GM23338 (cell line): ENCODE data around the gene USF2. TPM values are rescaled to one million over a fixed set of nuclear protein-coding genes. Genes with fewer than 3 reads are reported as not detected.

Source experiments
- ATAC-seq: fragments of 200-7000 bp; cut with Tn5 transposase; 3 replicates; pipeline ENCODE4 v1.9.1; 2020
- DNase-seq: peaks from one replicate; pipeline ENCODE4 v3.0.0-alpha.2; 2015; ENCODE audit warnings: low spot score
- H2AFZ ChIP-seq: fragments of 200-600 bp; sonication (generic); 2 replicates; pipeline ENCODE4 v1.8.0; 2016; ENCODE audit warnings: antibody characterized with exemption, mild to moderate bottlenecking, moderate library complexity
- H3F3A ChIP-seq: fragments of 200-600 bp; sonication (generic); replicated peaks from 2 replicates; pipeline ENCODE4 v1.8.0; 2017; ENCODE audit warnings: antibody characterized with exemption, mixed run types, low read depth
- H3K27ac ChIP-seq: fragments of 200-600 bp; sonication (generic); 2 replicates; pipeline ENCODE4 v1.6.1; 2016; ENCODE audit warnings: low read depth
- H3K27me3 ChIP-seq: fragments of 200-600 bp; sonication (generic); 2 replicates; pipeline ENCODE4 v1.8.0; 2016; ENCODE audit warnings: mild to moderate bottlenecking, mixed run types, moderate library complexity; ENCODE audit not compliant: insufficient read depth
- H3K36me3 ChIP-seq: fragments of 200-600 bp; sonication (generic); 2 replicates; pipeline ENCODE4 v1.8.0; 2016; ENCODE audit warnings: mild to moderate bottlenecking; ENCODE audit not compliant: insufficient read depth
- H3K4me1 ChIP-seq: fragments of 200-600 bp; sonication (generic); 2 replicates; pipeline ENCODE4 v1.8.0; 2016; ENCODE audit warnings: mild to moderate bottlenecking, moderate library complexity; ENCODE audit not compliant: insufficient read depth
- H3K4me2 ChIP-seq: fragments of 200-600 bp; sonication (generic); 2 replicates; pipeline ENCODE4 v1.7.1; 2017; ENCODE audit warnings: mixed run types
- H3K4me3 ChIP-seq: fragments of 200-600 bp; sonication (generic); 2 replicates; pipeline ENCODE4 v1.6.1; 2016; ENCODE audit warnings: mixed run types
- H3K79me2 ChIP-seq: fragments of 200-600 bp; sonication (generic); replicated peaks from 2 replicates; pipeline ENCODE4 v1.8.0; 2017; ENCODE audit warnings: mild to moderate bottlenecking; ENCODE audit not compliant: insufficient read depth
- H3K9me2 ChIP-seq: fragments of 200-600 bp; sonication (generic); 2 replicates; pipeline ENCODE4 v1.8.0; 2017; ENCODE audit not compliant: insufficient read depth
- H4K20me1 ChIP-seq: fragments of 200-600 bp; sonication (generic); replicated peaks from 2 replicates; pipeline ENCODE4 v1.8.0; 2017; ENCODE audit warnings: mild to moderate bottlenecking; ENCODE audit not compliant: insufficient read depth
- H3K27ac Mint-ChIP-seq: 2 replicates; pipeline ENCODE4 v1.8.0; 2020; ENCODE audit warnings: inconsistent platforms, mild to moderate bottlenecking, moderate library complexity, mixed read lengths
- H3K27me3 Mint-ChIP-seq: 3 replicates; pipeline ENCODE4 v1.8.0; 2022; ENCODE audit warnings: low read depth, mild to moderate bottlenecking, moderate library complexity, mixed read lengths, inconsistent platforms; ENCODE audit not compliant: insufficient read depth, poor library complexity
- H3K36me3 Mint-ChIP-seq: 3 replicates; pipeline ENCODE4 v1.8.0; 2021; ENCODE audit warnings: low read depth, mild to moderate bottlenecking, inconsistent platforms, moderate library complexity, mixed read lengths
- H3K4me1 Mint-ChIP-seq: 3 replicates; pipeline ENCODE4 v1.8.0; 2020; ENCODE audit warnings: mild to moderate bottlenecking, inconsistent platforms, mixed read lengths
- H3K4me3 Mint-ChIP-seq: 3 replicates; pipeline ENCODE4 v1.8.0; 2021; ENCODE audit warnings: moderate library complexity, mild to moderate bottlenecking, inconsistent platforms, mixed read lengths
- H3K9me3 Mint-ChIP-seq: 3 replicates; pipeline ENCODE4 v1.8.0; 2020; ENCODE audit warnings: moderate library complexity, mild to moderate bottlenecking, inconsistent platforms, mixed read lengths
- CREB1 ChIP-seq: fragments of 250-450 bp; sonication (Bioruptor Pico); IDR thresholded peaks from 2 replicates; pipeline ENCODE4 v1.5.0; 2020; ENCODE audit warnings: low read depth, mild to moderate bottlenecking, moderate library complexity
- CTCF ChIP-seq, 2 experiments: fragments of 200-600 bp in 1 of 2; sonication (generic) in 1 of 2; conservative IDR thresholded peaks; 2 replicates each; pipeline versions ENCODE4 v1.5.1 to v1.6.1; 2016 to 2017; ENCODE audit warnings: antibody characterized with exemption in 2 of 2, low read depth in 2 of 2, mild to moderate bottlenecking in 2 of 2, moderate library complexity in 1 of 2
- ETS1 ChIP-seq: IDR thresholded peaks from 2 replicates; pipeline ENCODE4 v1.6.1; 2016; ENCODE audit warnings: antibody characterized with exemption
- JUNB ChIP-seq: IDR thresholded peaks from one replicate; pipeline ENCODE4 v1.6.1; 2016; ENCODE audit warnings: antibody characterized with exemption; ENCODE audit not compliant: unreplicated experiment
- NANOG ChIP-seq: IDR thresholded peaks from 2 replicates; pipeline ENCODE4 v1.6.1; 2016; ENCODE audit warnings: antibody characterized with exemption, borderline replicate concordance
- POLR2AphosphoS5 ChIP-seq: IDR thresholded peaks from 2 replicates; pipeline ENCODE4 v1.6.1; 2016; ENCODE audit warnings: antibody characterized with exemption, low read depth
- REST ChIP-seq: IDR thresholded peaks from one replicate; pipeline ENCODE4 v1.6.1; 2018; ENCODE audit warnings: antibody characterized with exemption; ENCODE audit not compliant: unreplicated experiment
- STAT1 ChIP-seq: IDR thresholded peaks from one replicate; pipeline ENCODE4 v1.6.1; 2016; ENCODE audit warnings: antibody characterized with exemption; ENCODE audit not compliant: unreplicated experiment
- ZNF114 ChIP-seq: fragments of 250-450 bp; sonication (Bioruptor Pico); IDR thresholded peaks from 2 replicates; pipeline ENCODE4 v1.5.0; 2020; ENCODE audit warnings: mild to moderate bottlenecking, moderate library complexity
- ZNF331 ChIP-seq: fragments of 250-450 bp; sonication (Bioruptor Pico); IDR thresholded peaks from 2 replicates; pipeline ENCODE4 v1.5.0; 2020; ENCODE audit warnings: low read depth, mild to moderate bottlenecking, moderate library complexity
- polyA plus RNA-seq: library from polyadenylated mRNA; unstranded; fragments of >200 nt; fragmentation: Nextera tagmentation; extraction: Ambion mirVana; gene quantifications from 2 replicates; pipeline ENCODE4 v1.2.1, GENCODE V29; 2016
- total RNA-seq: library from RNA; depleted of rRNA; stranded (reverse); fragments of >200 nt; shearing (Covaris generic); gene quantifications from 2 replicates; pipeline ENCODE4 v1.2.3, GENCODE V29; 2014

USF2 gene
- total and polyA plus RNA-seq, 2 experiments from 2014 or later, result 28.9 to 60.5 TPM

- peaks cover 17% of the 10 kb centered on the region for H3F3A ChIP-seq
- H2AFZ ChIP-seq, result no peak overlapping the region
- H3K27ac ChIP-seq, result no peak overlapping the region
- Mint-ChIP-seq H3K36me3 (peaks cover 64% of the 10 kb centered on the region), H3K9me3 (no peaks in the 10 kb centered on the region; the same call in 2 of the 3 replicates), H3K27ac (0 out of 2 replicates have a peak overlapping the region, but pooled peaks have one; percentile 32), H3K4me3 (peak overlapping the region; percentile 57), H3K4me1 (peaks cover 11% of the 10 kb centered on the region), H3K27me3 (peaks cover 36% of the 10 kb centered on the region)
- no peak overlapping the region for H3K4me3 ChIP-seq
- H3K9me2 ChIP-seq, result no peaks in the 10 kb centered on the region
- H3K4me1 ChIP-seq, result peaks cover 7% of the 10 kb centered on the region; the same call in 1 of the 2 replicates
- no peak overlapping the region for H3K4me2 ChIP-seq
- no peak for DNase-seq
- peaks cover 17% of the 10 kb centered on the region for H4K20me1 ChIP-seq
- no peak for ATAC-seq
- no peaks in the 10 kb centered on the region for H3K27me3 ChIP-seq
- H3K79me2 ChIP-seq, result no peaks in the 10 kb centered on the region
- TF ChIP-seq CTCF (conservative IDR thresholded peaks at IDR 0.05; ENCODE audit: low read depth in 2 of 2) (no peak), ETS1 (no peak), JUNB (no peak), NANOG (no peak), POLR2AphosphoS5 (no peak), ZNF331 (CRISPR knock-in tag) (no peak), CREB1 (CRISPR knock-in tag) (no peak), ZNF114 (CRISPR knock-in tag) (no peak), REST (no peak), STAT1 (no peak)
- H3K36me3 ChIP-seq, result peaks cover 12% of the 10 kb centered on the region; the same call in 1 of the 2 replicates
Measured at GRCh38 chr19:35265900-35266519, 2.8 kb upstream of the USF2 start.
